Left ventricle myocardium superior (tissue), 1 donor: ENCODE measurements around the gene LRRC1. TPM values are rescaled to one million over a fixed set of nuclear protein-coding genes. Genes with fewer than 3 reads are reported as not detected.
"Not testable (repeated sequence)": the region's sequence is repeated elsewhere in the genome, so short reads cannot be mapped to it uniquely, and the experiment has no call there.

ENCODE experiments used
- ATAC-seq: fragments of 200-7000 bp; cut with Tn5 transposase; one replicate; pipeline ENCODE4 v1.9.1; 2020; ENCODE audit warnings: mild to moderate bottlenecking, moderate library complexity
- DNase-seq: peaks from one replicate; pipeline ENCODE4 v3.0.0-alpha.2; 2020
- intact Hi-C: fragments of 100-400 bp; cut with micrococcal nuclease; formaldehyde crosslinking; loops from one replicate; pipeline ENCODE4 v1.11.0; 2022
- long read RNA-seq: library from polyadenylated mRNA; unstranded; transcript quantifications from one replicate; pipeline ENCODE4 v2.0.0, GENCODE V29; 2021
- total RNA-seq: library from RNA; stranded (reverse); fragmentation: NEBNext Ultra II Directional; extraction: Animal tissue kit (Norgen Biotek cat#: 25700); gene quantifications from one replicate; pipeline ENCODE4 v1.2.1, GENCODE V29; 2021
- donor health status: DM: no; HTN: yes; CAD: no; lungs with severe emphysema.

The LRRC1 gene
- total RNA-seq, result 2.0 TPM
- long read RNA-seq, partial matches to known transcripts, result 1 of 6 reads
- long read RNA-seq, other reads (novel, unspliced or antisense), result 2 of 6 reads

GRCh38 chr6:53794720-53795339 lies at the start of gene LRRC1:
Gene LRRC1, plus strand, starts transcription at chr6:53795005. Its CDS starts 252 bp downstream, at chr6:53795257.
- ATAC-seq (peak; percentile 94), DNase-seq (peak; percentile 97)
- intact Hi-C loops, result loop anchor here (10.0 kb wide), 1 partner anchor 160 kb away; no protein-coding TSS in a partner anchor

GRCh38 chr6:53746442-53747103 lies 48.2 kb upstream of the LRRC1 start:
- ATAC-seq, result no peak
- intact Hi-C loops, result no loop called here
- no peak for DNase-seq

GRCh38 chr6:53750052-53750650 lies 44.7 kb upstream of the LRRC1 start:
- ATAC-seq (no peak), DNase-seq (no peak)
- intact Hi-C loops, result no loop called here

- intact Hi-C loops, result no loop called here
- no peak for ATAC-seq
- no peak for DNase-seq
These were observed 43.4 kb upstream of the LRRC1 start for GRCh38 chr6:53751417-53751816.

- intact Hi-C loops, result no loop called here
- DNase-seq (no peak), ATAC-seq (no peak)
These were observed 42.4 kb upstream of the LRRC1 start for GRCh38 chr6:53752440-53752839.

GRCh38 chr6:53752856-53753255 lies 41.9 kb upstream of the LRRC1 start:
- intact Hi-C loops, result no loop called here
- ATAC-seq (no peak), DNase-seq (no peak)

GRCh38 chr6:53754330-53754729 lies 40.5 kb upstream of the LRRC1 start:
- DNase-seq, result no peak
- ATAC-seq, result no peak
- intact Hi-C loops, result no loop called here

- intact Hi-C loops, result no loop called here
- ATAC-seq (no peak), DNase-seq (no peak)
These were observed 38.4 kb upstream of the LRRC1 start for GRCh38 chr6:53756396-53756795.

GRCh38 chr6:53758496-53758895 lies 36.3 kb upstream of the LRRC1 start:
- ATAC-seq (no peak), DNase-seq (no peak)
- intact Hi-C loops, result no loop called here

- ATAC-seq, result no peak
- intact Hi-C loops, result no loop called here
- DNase-seq, result no peak
These were observed 33.8 kb upstream of the LRRC1 start for GRCh38 chr6:53761036-53761435.

- intact Hi-C loops, result no loop called here
- ATAC-seq (no peak), DNase-seq (no peak)
These were observed 29.5 kb upstream of the LRRC1 start for GRCh38 chr6:53765270-53765669.

- ATAC-seq (peak; percentile 68), DNase-seq (no peak)
- intact Hi-C loops, result no loop called here
These were observed 27.9 kb upstream of the LRRC1 start for GRCh38 chr6:53766930-53767329.

- no peak for ATAC-seq
- DNase-seq, result no peak
- intact Hi-C loops, result no loop called here
These were observed 26.9 kb upstream of the LRRC1 start for GRCh38 chr6:53767941-53768340.

GRCh38 chr6:53768636-53769035 lies 26.2 kb upstream of the LRRC1 start:
- no peak for ATAC-seq
- no peak for DNase-seq
- intact Hi-C loops, result no loop called here

- ATAC-seq (no peak), DNase-seq (no peak)
- intact Hi-C loops, result no loop called here
These were observed 24.0 kb upstream of the LRRC1 start for GRCh38 chr6:53770780-53771249.

GRCh38 chr6:53771785-53772624 lies 22.8 kb upstream of the LRRC1 start:
- ATAC-seq, result peak; percentile 12
- DNase-seq, result no peak

GRCh38 chr6:53773044-53773696 lies 21.6 kb upstream of the LRRC1 start:
- intact Hi-C loops, result no loop called here
- DNase-seq, result no peak
- ATAC-seq, result no peak

More at GRCh38 chr6:53771785-53772624, 22.8 kb upstream of the LRRC1 start:
- intact Hi-C loops, result no loop called here

GRCh38 chr6:53776152-53776551 lies 18.7 kb upstream of the LRRC1 start:
- ATAC-seq, DNase-seq, intact Hi-C loops: not testable (repeated sequence)

GRCh38 chr6:53784991-53785390 lies 9.8 kb upstream of the LRRC1 start:
- ATAC-seq, DNase-seq: not testable (repeated sequence)

More at GRCh38 chr6:53784991-53785390, 9.8 kb upstream of the LRRC1 start:
- intact Hi-C loops, result not testable (repeated sequence)
